Ovary (tissue), 3 donors: ENCODE data around the gene RASIP1.

Experiments
- EP300 ChIP-seq: sonication (generic); formaldehyde crosslinking; IDR thresholded peaks from one replicate; pipeline ENCODE4 v1.6.1; 2017; ENCODE audit warnings: antibody characterized with exemption
- POLR2A ChIP-seq: fragments of 450-650 bp; IDR thresholded peaks from one replicate; pipeline ENCODE4 v1.6.1; 2017; ENCODE audit warnings: antibody characterized with exemption, mild to moderate bottlenecking, moderate library complexity
- TF ChIP-seq, protein P1 (sequence below), 3 donors: fragments of 450-650 bp in 2 of 3; fragments of 200-600 bp in 1 of 3; IDR thresholded peaks; one replicate each; pipeline versions ENCODE4 v1.5.1 to v1.8.0; 2016 to 2022; ENCODE audit warnings: antibody characterized with exemption in 3 of 3, mild to moderate bottlenecking in 1 of 3
- donor health status: DM: no; HTN: no; CAD: no.

DNA sequence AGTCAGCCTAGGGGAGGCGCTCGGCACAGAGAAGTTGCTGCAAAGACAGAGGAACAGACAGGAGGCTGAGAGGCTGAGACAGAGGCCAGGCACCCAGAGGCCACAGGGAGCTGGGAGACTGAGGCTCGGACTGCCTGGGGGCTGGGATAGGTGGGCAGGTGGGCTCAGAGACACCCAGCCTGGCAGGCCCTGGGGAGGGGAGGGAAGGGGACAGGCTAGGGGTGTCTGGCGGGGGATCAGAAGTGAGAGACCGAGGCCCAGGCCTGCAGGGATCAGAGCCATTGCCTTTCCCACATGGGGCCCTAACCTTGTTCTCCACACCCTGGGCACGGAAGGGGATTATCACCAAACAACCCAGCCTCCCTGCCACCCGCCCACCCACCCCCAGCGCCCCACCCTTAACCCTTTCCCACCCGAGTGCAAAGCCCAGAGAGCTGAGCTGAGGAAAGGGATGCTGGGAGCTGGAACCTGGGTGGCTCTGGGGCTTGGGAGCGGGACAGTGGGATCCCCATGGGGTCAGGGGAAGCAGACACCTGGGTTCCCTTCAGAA is 68.9 kb downstream of the RASIP1 start:
- TF ChIP-seq POLR2A, result no peak
- TF ChIP-seq, protein P1, sequence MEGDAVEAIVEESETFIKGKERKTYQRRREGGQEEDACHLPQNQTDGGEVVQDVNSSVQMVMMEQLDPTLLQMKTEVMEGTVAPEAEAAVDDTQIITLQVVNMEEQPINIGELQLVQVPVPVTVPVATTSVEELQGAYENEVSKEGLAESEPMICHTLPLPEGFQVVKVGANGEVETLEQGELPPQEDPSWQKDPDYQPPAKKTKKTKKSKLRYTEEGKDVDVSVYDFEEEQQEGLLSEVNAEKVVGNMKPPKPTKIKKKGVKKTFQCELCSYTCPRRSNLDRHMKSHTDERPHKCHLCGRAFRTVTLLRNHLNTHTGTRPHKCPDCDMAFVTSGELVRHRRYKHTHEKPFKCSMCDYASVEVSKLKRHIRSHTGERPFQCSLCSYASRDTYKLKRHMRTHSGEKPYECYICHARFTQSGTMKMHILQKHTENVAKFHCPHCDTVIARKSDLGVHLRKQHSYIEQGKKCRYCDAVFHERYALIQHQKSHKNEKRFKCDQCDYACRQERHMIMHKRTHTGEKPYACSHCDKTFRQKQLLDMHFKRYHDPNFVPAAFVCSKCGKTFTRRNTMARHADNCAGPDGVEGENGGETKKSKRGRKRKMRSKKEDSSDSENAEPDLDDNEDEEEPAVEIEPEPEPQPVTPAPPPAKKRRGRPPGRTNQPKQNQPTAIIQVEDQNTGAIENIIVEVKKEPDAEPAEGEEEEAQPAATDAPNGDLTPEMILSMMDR (IDR thresholded peaks at IDR 0.05), result no peak
- TF ChIP-seq EP300, result no peak
